ENCODE measurements around the gene ATP6V0E2.

GRCh38 chr7:149880638-149881311, 7.0 kb downstream of the ATP6V0E2 start:
- TF ChIP-seq CTCF (IDR thresholded peaks at IDR 0.05; ENCODE audit: poor library complexity) (no peak), EZH2 (IDR thresholded peaks at IDR 0.05; ENCODE audit: borderline replicate concordance) (no peak)

Measured in hepatocyte (in vitro differentiated cells).